ENCODE results near the gene BDH1. TPM values are rescaled to one million over a fixed set of nuclear protein-coding genes. Genes with fewer than 3 reads are reported as not detected.

Gene BDH1
- total RNA-seq, 6 donors from 2014 or later, result 13.5 to 30.4 (median 23.0) TPM

- no peak overlapping the region for H3K4me3 ChIP-seq
- H3K27ac ChIP-seq, result no peak overlapping the region
- TF ChIP-seq CTCF (IDR thresholded peaks at IDR 0.05) (no peak), POLR2A (IDR thresholded peaks at IDR 0.05) (no peak), EP300 (IDR thresholded peaks at IDR 0.05) (no peak), POLR2AphosphoS5 (IDR thresholded peaks at IDR 0.05) (no peak)
- no peaks in the 10 kb centered on the region for H3K9me3 ChIP-seq
- no peaks in the 10 kb centered on the region for H3K4me1 ChIP-seq
- H3K36me3 ChIP-seq, result no peaks in the 10 kb centered on the region
- DNase-seq, result no peak
- no peaks in the 10 kb centered on the region for H3K27me3 ChIP-seq
- no peak for ATAC-seq (ENCODE audit: low FRiP score in 2 of 2)
- 80 to 97% methylated on average over 2 of the region's 2 CpGs for WGBS, 2 donors
These were observed 30.4 kb upstream of the BDH1 start for GRCh38 chr3:197586181-197586580.

- TF ChIP-seq CTCF (IDR thresholded peaks at IDR 0.05), result no peak
- no peak for TF ChIP-seq POLR2AphosphoS5 (IDR thresholded peaks at IDR 0.05)
- TF ChIP-seq POLR2A (IDR thresholded peaks at IDR 0.05), result no peak
- no peak for TF ChIP-seq EP300 (IDR thresholded peaks at IDR 0.05)
- DNase-seq, result no peak
These were observed 29.0 kb upstream of the BDH1 start for GRCh38 chr3:197584733-197585132.

GRCh38 chr3:197583371-197583770 lies 27.6 kb upstream of the BDH1 start:
- no peak overlapping the region for H3K4me3 ChIP-seq
- no peaks in the 10 kb centered on the region for H3K27me3 ChIP-seq
- H3K9me3 ChIP-seq, result no peaks in the 10 kb centered on the region
- no peak for DNase-seq
- H3K36me3 ChIP-seq, result no peaks in the 10 kb centered on the region
- no peak for ATAC-seq (ENCODE audit: low FRiP score in 2 of 2)
- no peaks in the 10 kb centered on the region for H3K4me1 ChIP-seq
- H3K27ac ChIP-seq, result no peak overlapping the region
- TF ChIP-seq CTCF (IDR thresholded peaks at IDR 0.05) (no peak), POLR2A (IDR thresholded peaks at IDR 0.05) (no peak), POLR2AphosphoS5 (IDR thresholded peaks at IDR 0.05) (no peak), EP300 (IDR thresholded peaks at IDR 0.05) (no peak)
- 91 to 94% methylated on average over 7 of the region's 7 CpGs for WGBS, 2 donors

More at GRCh38 chr3:197584733-197585132, 29.0 kb upstream of the BDH1 start:
- H3K27ac ChIP-seq, result no peak overlapping the region
- ATAC-seq (ENCODE audit: low FRiP score in 2 of 2), result no peak
- no peaks in the 10 kb centered on the region for H3K27me3 ChIP-seq
- WGBS, 2 donors, result 89 to 92% methylated on average over 5 of the region's 5 CpGs
- H3K36me3 ChIP-seq, result no peaks in the 10 kb centered on the region
- H3K9me3 ChIP-seq, result no peaks in the 10 kb centered on the region
- no peaks in the 10 kb centered on the region for H3K4me1 ChIP-seq
- H3K4me3 ChIP-seq, result no peak overlapping the region

- DNase-seq (no peak), ATAC-seq (ENCODE audit: low FRiP score in 2 of 2) (no peak)
- no peak overlapping the region for H3K4me3 ChIP-seq
- no peaks in the 10 kb centered on the region for H3K27me3 ChIP-seq
- H3K27ac ChIP-seq, result no peak overlapping the region
- no peaks in the 10 kb centered on the region for H3K4me1 ChIP-seq
- TF ChIP-seq CTCF (IDR thresholded peaks at IDR 0.05) (no peak), EP300 (IDR thresholded peaks at IDR 0.05) (no peak), POLR2A (IDR thresholded peaks at IDR 0.05) (no peak), POLR2AphosphoS5 (IDR thresholded peaks at IDR 0.05) (no peak)
- 81 to 83% methylated on average over 9 of the region's 9 CpGs for WGBS, 2 donors
- H3K36me3 ChIP-seq, result peaks cover 0 to 6% (median 0%) of the 10 kb centered on the region in 4 donors
- H3K9me3 ChIP-seq, result no peaks in the 10 kb centered on the region
These were observed 24.5 kb upstream of the BDH1 start for GRCh38 chr3:197580253-197580691.

- TF ChIP-seq POLR2A (IDR thresholded peaks at IDR 0.05) (no peak), POLR2AphosphoS5 (IDR thresholded peaks at IDR 0.05) (no peak), CTCF (IDR thresholded peaks at IDR 0.05) (no peak), EP300 (IDR thresholded peaks at IDR 0.05) (no peak)
- no peaks in the 10 kb centered on the region for H3K27me3 ChIP-seq
- H3K36me3 ChIP-seq, result peaks cover 0 to 6% (median 0%) of the 10 kb centered on the region in 4 donors
- no peak overlapping the region for H3K4me3 ChIP-seq
- ATAC-seq (ENCODE audit: low FRiP score in 2 of 2) (no peak), DNase-seq (no peak)
- 78 to 80% methylated on average over 6 of the region's 6 CpGs for WGBS, 2 donors
- no peak overlapping the region for H3K27ac ChIP-seq
- H3K9me3 ChIP-seq, result no peaks in the 10 kb centered on the region
- no peaks in the 10 kb centered on the region for H3K4me1 ChIP-seq
These were observed 22.6 kb upstream of the BDH1 start for GRCh38 chr3:197578376-197578775.

Data from upper lobe of left lung (tissue), 6 donors.